Upper lobe of left lung (tissue), 4 donors: ENCODE measurements around the gene HBD.

Experiments
- CTCF ChIP-seq, 6 experiments: fragments of 450-650 bp in 4 of 6; fragments of 200-600 bp in 2 of 6; sonication (generic) in 2 of 6; IDR thresholded peaks; one replicate each; pipeline ENCODE4 v1.5.1; 2016 to 2019; ENCODE audit warnings: antibody characterized with exemption in 6 of 6
- EP300 ChIP-seq, 4 donors: sonication (generic); formaldehyde crosslinking; IDR thresholded peaks; one replicate each; pipeline ENCODE4 v1.5.1; 2017; ENCODE audit warnings: antibody characterized with exemption in 4 of 4, control low read depth in 2 of 4
- POLR2A ChIP-seq, 4 donors: fragments of 450-650 bp; IDR thresholded peaks; one replicate each; pipeline ENCODE4 v1.5.1; 2016 to 2017; ENCODE audit warnings: antibody characterized with exemption in 4 of 4, mild to moderate bottlenecking in 2 of 4
- POLR2AphosphoS5 ChIP-seq, 2 donors: sonication (generic); formaldehyde crosslinking; IDR thresholded peaks; one replicate each; pipeline ENCODE4 v1.5.1; 2017; ENCODE audit warnings: antibody characterized with exemption in 2 of 2

DNA sequence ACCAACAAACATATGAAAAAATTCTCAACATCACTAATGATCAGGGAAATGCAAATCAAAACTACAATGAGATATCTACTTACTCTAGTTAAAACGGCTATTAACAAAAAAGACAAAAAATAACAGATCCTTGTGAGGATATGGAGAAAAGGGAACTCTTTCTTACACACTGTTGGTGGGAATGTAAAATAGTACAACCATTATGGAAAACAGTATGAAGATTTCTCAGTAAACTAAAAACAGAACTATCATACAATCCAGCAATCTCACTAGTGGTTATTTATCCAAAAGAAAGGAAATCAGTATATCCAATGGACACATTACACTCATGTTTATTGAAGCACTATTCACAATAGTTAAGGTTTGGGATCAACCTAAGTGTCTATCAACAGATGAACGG, 31.5 kb upstream of the HBD start:
- TF ChIP-seq CTCF (IDR thresholded peaks at IDR 0.05), result no peak
- TF ChIP-seq POLR2A (IDR thresholded peaks at IDR 0.05), result no peak
- TF ChIP-seq POLR2AphosphoS5 (IDR thresholded peaks at IDR 0.05), result no peak
- no peak for TF ChIP-seq EP300 (IDR thresholded peaks at IDR 0.05)
